ENCODE data around the gene NEK7. TPM values are rescaled to one million over a fixed set of nuclear protein-coding genes. Genes with fewer than 3 reads are reported as not detected.

NEK7 gene
- total and polyA plus RNA-seq, 2 of the 4 experiments (the other 2 are of a cell fraction), result 89.0 to 467 TPM

- TF ChIP-seq CTCF (conservative IDR thresholded peaks at IDR 0.05; ENCODE audit: low read depth, low read length), result no peak
Observed at GRCh38 chr1:198201956-198202784, 45.4 kb downstream of the NEK7 start (continued).

- peak overlapping the region; percentile 9; the same call in 1 of the 2 replicates for H3K4ac ChIP-seq (ENCODE audit: low read depth, low read length)
- no CpG with 5 or more reads among the region's 1 CpG for WGBS, 2 experiments (ENCODE audit: extremely low coverage in 2 of 2, insufficient read length in 1 of 2)
- H3K36me3 ChIP-seq (ENCODE audit: control insufficient read depth, insufficient read depth, low read length), result no peaks in the 10 kb centered on the region
- ChIA-PET CTCF (no interaction called here), POLR2A (ENCODE audit: unreplicated experiment) (no interaction called here)
- H4K91ac ChIP-seq (ENCODE audit: insufficient read depth, low read depth, low read length), result no peak overlapping the region
- no peak overlapping the region for H2AK9ac ChIP-seq (replicated peaks; ENCODE audit: low read depth, low read length, poor library complexity)
- peaks cover 20% of the 10 kb centered on the region for H4K20me1 ChIP-seq (ENCODE audit: insufficient read depth, low read length)
- TF ChIP-seq FOS (IDR thresholded peaks at IDR 0.05; ENCODE audit: low read depth, low read length) (no peak), MAFK (IDR thresholded peaks at IDR 0.05; ENCODE audit: low read depth, low read length) (no peak)
- no peak overlapping the region for H3K4me3 ChIP-seq (ENCODE audit: insufficient read depth, low read depth, low read length)
- peak overlapping the region; percentile 50 for H2BK5ac ChIP-seq (ENCODE audit: low read depth, low read length, poor library complexity, severe bottlenecking)
- H3K4me2 ChIP-seq (ENCODE audit: low read depth, low read length), result no peak overlapping the region
- DNase-seq (peak; percentile 61), ATAC-seq (ENCODE audit: low read depth) (peak; percentile 61)
- H2BK15ac ChIP-seq (ENCODE audit: low read depth, low read length), result no peak overlapping the region
- no peak overlapping the region for H3K27ac ChIP-seq (ENCODE audit: insufficient read depth, low read length)
- H2BK120ac ChIP-seq (ENCODE audit: low read depth, low read length), result no peak overlapping the region
- no TSS peak for BruUV-seq (replicated peaks)
- H3K9ac ChIP-seq (ENCODE audit: low read depth, low read length), result no peak overlapping the region
- dilution Hi-C loops (cut with HindIII; ENCODE audit: low sequenced_read_pairs, unreplicated experiment) (no loop called here), intact Hi-C loops (cut with micrococcal nuclease) (no loop called here), in situ Hi-C loops (cut with MboI; ENCODE audit: low sequenced_read_pairs) (no loop called here)
- H3K18ac ChIP-seq (ENCODE audit: low read depth, low read length), result no peak overlapping the region
- peaks cover 10% of the 10 kb centered on the region for H3K4me1 ChIP-seq (ENCODE audit: control insufficient read depth, insufficient read depth, low read length)
- no peak overlapping the region for H2AFZ ChIP-seq (replicated peaks; ENCODE audit: low read length, poor library complexity)
- no peak overlapping the region for H3K56ac ChIP-seq (ENCODE audit: extremely low read depth, insufficient read depth, low read length)
- H3K27me3 ChIP-seq (ENCODE audit: control insufficient read depth, insufficient read depth, low read length), result no peaks in the 10 kb centered on the region
- peaks cover 18 to 60% of the 10 kb centered on the region in 2 experiments for H3K79me1 ChIP-seq (ENCODE audit: low read depth in 1 of 2, low read length in 2 of 2)
- H3K23ac ChIP-seq (ENCODE audit: low read depth, low read length), result no peak overlapping the region; the same call in 1 of the 2 replicates
- peaks cover 6% of the 10 kb centered on the region; the same call in 1 of the 2 replicates for H3K9me1 ChIP-seq (ENCODE audit: insufficient read depth, low read length)
- no peak overlapping the region for H4K8ac ChIP-seq (ENCODE audit: low read depth in 2 of 2, low read length in 2 of 2)
- H2AK5ac ChIP-seq (ENCODE audit: low read depth, low read length), result no peak overlapping the region
- no peak overlapping the region for H2BK20ac ChIP-seq (ENCODE audit: low read depth, low read length)
- no peak overlapping the region for H4K5ac ChIP-seq (ENCODE audit: low read depth, low read length)
- no peaks in the 10 kb centered on the region for H3K9me3 ChIP-seq (ENCODE audit: control insufficient read depth, insufficient read depth, low read length)
- no peak overlapping the region for H3K14ac ChIP-seq (replicated peaks; ENCODE audit: low read depth, low read length)
Observed at GRCh38 chr1:198203434-198203833, 46.6 kb downstream of the NEK7 start.
